Adipocyte (in vitro differentiated cells): ENCODE results near the gene PTPRG.

Experiments
- DNase-seq: peaks from one replicate; pipeline ENCODE4 v3.0.0-alpha.2; 2015; ENCODE audit warnings: low read depth
- H3K27me3 ChIP-seq: replicated peaks from 2 replicates; pipeline ENCODE4 v1.7.0; 2013; ENCODE audit warnings: mild to moderate bottlenecking, low read length, moderate library complexity; ENCODE audit not compliant: control insufficient read depth, insufficient read depth
- H3K36me3 ChIP-seq: 2 replicates; pipeline ENCODE4 v1.7.0; 2013; ENCODE audit warnings: low read length, mild to moderate bottlenecking, moderate library complexity; ENCODE audit not compliant: control insufficient read depth, insufficient read depth, severe bottlenecking
- H3K4me1 ChIP-seq: 2 replicates; pipeline ENCODE4 v1.7.0; 2013; ENCODE audit warnings: mild to moderate bottlenecking, low read length, moderate library complexity; ENCODE audit not compliant: control insufficient read depth, insufficient read depth
- H3K4me3 ChIP-seq: 2 replicates; pipeline ENCODE4 v1.7.0; 2013; ENCODE audit warnings: mild to moderate bottlenecking, low read length, moderate library complexity
- H3K9ac ChIP-seq: 2 replicates; pipeline ENCODE4 v1.7.0; 2013; ENCODE audit warnings: mild to moderate bottlenecking, low read length, moderate library complexity
- H3K9me3 ChIP-seq: 2 replicates; pipeline ENCODE4 v1.7.0; 2013; ENCODE audit warnings: mild to moderate bottlenecking, low read length, moderate library complexity; ENCODE audit not compliant: control insufficient read depth

The PTPRG gene

DNA sequence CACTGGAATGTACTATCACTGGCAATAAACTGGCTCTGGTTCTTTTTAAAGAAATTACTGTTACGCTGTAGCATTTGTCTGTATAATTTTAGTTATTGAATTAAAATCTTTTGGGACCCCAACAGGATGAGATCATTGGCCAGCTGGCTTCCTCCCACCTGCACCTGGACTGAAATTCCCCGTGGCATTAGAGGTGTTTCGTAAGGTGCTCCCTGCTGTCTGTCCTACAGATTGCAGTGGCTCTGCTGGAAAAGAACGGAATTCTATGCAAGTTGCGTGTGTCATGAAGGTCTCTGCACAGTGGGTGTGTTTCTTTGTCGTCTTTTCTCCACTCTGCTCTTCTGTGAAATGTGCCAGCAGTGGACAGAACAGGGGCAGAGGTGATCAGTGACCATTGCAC, 383.4 kb downstream of the PTPRG start:
- Histone ChIP-seq H3K36me3 (peaks cover 6% of the 10 kb centered on the region), H3K9ac (no peak overlapping the region), H3K4me3 (no peak overlapping the region), H3K4me1 (peaks cover 44% of the 10 kb centered on the region), H3K9me3 (peaks cover 7% of the 10 kb centered on the region), H3K27me3 (no peaks in the 10 kb centered on the region)
- no peak for DNase-seq

- H3K9ac ChIP-seq: no peak overlapping the region
- no peak for DNase-seq
- no peak overlapping the region for H3K4me3 ChIP-seq
- no peaks in the 10 kb centered on the region for H3K27me3 ChIP-seq
- H3K4me1 ChIP-seq: peaks cover 53% of the 10 kb centered on the region
- H3K9me3 ChIP-seq: peaks cover 7% of the 10 kb centered on the region
- peaks cover 6% of the 10 kb centered on the region for H3K36me3 ChIP-seq
Measured at GRCh38 chr3:61945657-61946056, 384.3 kb downstream of the PTPRG start.

- peaks cover 7% of the 10 kb centered on the region for H3K9me3 ChIP-seq
- DNase-seq: no peak
- H3K27me3 ChIP-seq: no peaks in the 10 kb centered on the region
- peak overlapping the region; percentile 73 for H3K9ac ChIP-seq
- peaks cover 6% of the 10 kb centered on the region for H3K36me3 ChIP-seq
- peaks cover 64% of the 10 kb centered on the region for H3K4me1 ChIP-seq
- H3K4me3 ChIP-seq: no peak overlapping the region
Measured at GRCh38 chr3:61946570-61947324, 385.4 kb downstream of the PTPRG start.

DNA sequence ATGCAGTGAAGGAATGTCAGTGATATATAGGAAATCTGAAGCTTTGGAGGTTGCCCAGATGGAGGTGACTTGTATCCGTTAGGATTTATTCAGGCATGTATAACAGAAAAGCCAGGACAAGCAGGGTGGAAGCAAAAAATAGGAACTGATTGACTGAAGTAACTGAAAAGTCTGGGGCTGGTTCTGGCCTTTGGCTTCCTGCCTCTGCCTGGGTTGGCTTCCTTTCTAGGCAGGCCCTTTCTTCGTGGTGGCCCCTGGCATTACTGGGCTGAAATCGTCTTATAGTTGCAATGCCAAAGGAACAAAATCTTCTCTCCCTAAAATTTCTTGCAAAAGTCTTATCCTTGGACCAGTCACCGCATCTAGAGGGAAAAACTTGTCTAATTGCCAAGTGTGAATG, 386.1 kb downstream of the PTPRG start:
- peak overlapping the region; percentile 74 for H3K9ac ChIP-seq
- peaks cover 4% of the 10 kb centered on the region for H3K36me3 ChIP-seq
- peaks cover 5% of the 10 kb centered on the region for H3K9me3 ChIP-seq
- H3K27me3 ChIP-seq: no peaks in the 10 kb centered on the region
- peaks cover 64% of the 10 kb centered on the region for H3K4me1 ChIP-seq
- no peak overlapping the region for H3K4me3 ChIP-seq
- no peak for DNase-seq

DNA sequence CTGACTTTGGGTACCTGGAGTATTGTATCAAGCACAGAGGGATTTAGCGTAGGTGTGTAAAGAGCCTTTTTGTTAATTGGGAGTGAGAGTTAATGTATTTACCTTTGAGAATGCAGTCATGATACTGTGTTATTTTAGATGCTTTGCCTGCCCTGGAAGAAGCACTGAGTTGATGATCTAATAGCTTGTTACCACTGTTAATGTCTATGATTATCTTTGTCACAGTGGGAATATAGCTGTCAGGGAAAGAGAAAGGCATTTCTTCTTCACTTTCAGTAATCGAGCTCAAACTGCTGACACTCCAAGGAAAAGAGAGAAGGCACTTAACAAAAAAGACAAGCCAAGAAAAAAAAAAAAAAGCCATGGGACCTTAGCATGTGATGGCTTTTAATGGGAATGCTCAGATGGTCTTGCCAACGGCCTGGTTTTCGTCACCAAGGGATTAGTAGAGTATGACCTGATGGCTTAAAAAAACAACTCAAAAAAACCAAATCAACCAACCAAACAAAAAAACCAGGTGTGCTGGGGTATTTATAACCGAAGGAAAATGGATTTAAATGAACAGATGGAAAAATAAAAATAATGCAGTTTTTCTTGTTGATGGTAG, 387.4 kb downstream of the PTPRG start:
- H3K9me3 ChIP-seq: no peaks in the 10 kb centered on the region
- DNase-seq: no peak
- no peaks in the 10 kb centered on the region for H3K27me3 ChIP-seq
- no peak overlapping the region for H3K4me3 ChIP-seq
- no peaks in the 10 kb centered on the region for H3K36me3 ChIP-seq
- peak overlapping the region; percentile 55 for H3K9ac ChIP-seq
- peaks cover 68% of the 10 kb centered on the region for H3K4me1 ChIP-seq

DNA sequence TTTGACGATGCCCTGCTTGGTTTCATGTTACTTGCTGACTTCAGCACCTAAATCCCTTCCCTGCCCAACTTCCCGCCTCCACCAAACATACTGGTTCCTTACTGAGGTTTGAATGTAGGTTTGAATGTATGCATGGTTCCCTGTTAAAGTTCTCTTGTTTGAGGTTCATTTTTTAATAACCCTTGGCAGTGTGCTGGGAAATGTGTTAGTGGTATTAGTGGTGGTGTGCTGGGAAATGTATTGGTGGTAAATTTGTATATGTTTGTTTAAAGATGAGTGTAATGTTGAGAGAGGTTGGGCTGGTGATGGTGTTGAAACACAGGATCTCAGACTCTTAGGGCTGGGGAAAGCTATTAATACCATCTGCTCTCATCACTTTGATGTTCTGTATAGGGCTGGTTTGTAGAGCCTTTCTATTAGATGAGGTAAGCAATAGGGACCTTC, 392.7 kb downstream of the PTPRG start:
- Histone ChIP-seq H3K4me1 (peaks cover 62% of the 10 kb centered on the region), H3K27me3 (no peaks in the 10 kb centered on the region), H3K36me3 (no peaks in the 10 kb centered on the region), H3K9me3 (no peaks in the 10 kb centered on the region), H3K4me3 (no peak overlapping the region), H3K9ac (no peak overlapping the region)
- DNase-seq: peak; percentile 29

GRCh38 chr3:61955483-61955882, 394.1 kb downstream of the PTPRG start:
- H3K4me3 ChIP-seq: no peak overlapping the region

GRCh38 chr3:61956236-61956635, 394.9 kb downstream of the PTPRG start:
- H3K9ac ChIP-seq: peak overlapping the region; percentile 81
- DNase-seq: peak; percentile 71
- H3K36me3 ChIP-seq: no peaks in the 10 kb centered on the region
- no peaks in the 10 kb centered on the region for H3K9me3 ChIP-seq
- H3K4me3 ChIP-seq: peak overlapping the region; percentile 68
- peaks cover 52% of the 10 kb centered on the region for H3K4me1 ChIP-seq
- no peaks in the 10 kb centered on the region for H3K27me3 ChIP-seq

More at GRCh38 chr3:61955483-61955882, 394.1 kb downstream of the PTPRG start:
- H3K9me3 ChIP-seq: no peaks in the 10 kb centered on the region
- peak overlapping the region; percentile 81 for H3K9ac ChIP-seq
- no peaks in the 10 kb centered on the region for H3K36me3 ChIP-seq
- DNase-seq: no peak
- no peaks in the 10 kb centered on the region for H3K27me3 ChIP-seq
- peaks cover 52% of the 10 kb centered on the region for H3K4me1 ChIP-seq

DNA sequence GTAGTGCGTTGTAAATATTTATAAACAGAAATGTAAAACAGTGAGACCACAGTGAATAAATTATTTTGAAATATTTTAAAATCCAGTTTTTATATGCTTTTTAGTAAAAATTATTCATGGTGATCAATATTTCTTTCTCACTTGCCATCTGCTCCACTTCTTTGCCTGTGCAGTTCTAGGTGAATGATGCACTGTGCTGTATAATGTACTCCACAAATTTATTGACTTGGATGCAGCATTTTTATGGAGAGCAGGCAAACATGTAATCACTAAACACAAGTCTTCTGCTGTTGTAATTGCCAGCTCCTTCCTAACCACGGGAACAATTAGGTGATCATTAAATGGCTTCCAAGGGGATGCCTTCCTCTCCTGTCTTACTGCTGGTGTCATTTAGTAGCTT, 395.9 kb downstream of the PTPRG start:
- Histone ChIP-seq H3K4me1 (peaks cover 52% of the 10 kb centered on the region), H3K4me3 (peak overlapping the region; percentile 68), H3K36me3 (no peaks in the 10 kb centered on the region), H3K27me3 (no peaks in the 10 kb centered on the region), H3K9me3 (no peaks in the 10 kb centered on the region), H3K9ac (peak overlapping the region; percentile 81)
- no peak for DNase-seq

GRCh38 chr3:61960976-61961375, 399.6 kb downstream of the PTPRG start:
- Histone ChIP-seq H3K9me3 (no peaks in the 10 kb centered on the region), H3K4me3 (no peak overlapping the region), H3K36me3 (no peaks in the 10 kb centered on the region), H3K4me1 (peaks cover 35% of the 10 kb centered on the region), H3K9ac (no peak overlapping the region), H3K27me3 (no peaks in the 10 kb centered on the region)
- DNase-seq: no peak

GRCh38 chr3:61961900-61962299, 400.5 kb downstream of the PTPRG start:
- no peaks in the 10 kb centered on the region for H3K27me3 ChIP-seq
- no peak overlapping the region for H3K4me3 ChIP-seq
- no peak for DNase-seq
- H3K9ac ChIP-seq: no peak overlapping the region
- no peaks in the 10 kb centered on the region for H3K36me3 ChIP-seq
- H3K9me3 ChIP-seq: no peaks in the 10 kb centered on the region
- peaks cover 28% of the 10 kb centered on the region for H3K4me1 ChIP-seq
